GM23338 (cell line): ENCODE data around the gene KLC3. TPM values are rescaled to one million over a fixed set of nuclear protein-coding genes. Genes with fewer than 3 reads are reported as not detected.

Experiments used
- ATAC-seq: fragments of 200-7000 bp; cut with Tn5 transposase; 3 replicates; pipeline ENCODE4 v1.9.1; 2020
- DNase-seq: peaks from one replicate; pipeline ENCODE4 v3.0.0-alpha.2; 2015; ENCODE audit warnings: low spot score
- H2AFZ ChIP-seq: fragments of 200-600 bp; sonication (generic); 2 replicates; pipeline ENCODE4 v1.8.0; 2016; ENCODE audit warnings: antibody characterized with exemption, mild to moderate bottlenecking, moderate library complexity
- H3F3A ChIP-seq: fragments of 200-600 bp; sonication (generic); replicated peaks from 2 replicates; pipeline ENCODE4 v1.8.0; 2017; ENCODE audit warnings: antibody characterized with exemption, mixed run types, low read depth
- H3K27ac ChIP-seq: fragments of 200-600 bp; sonication (generic); 2 replicates; pipeline ENCODE4 v1.6.1; 2016; ENCODE audit warnings: low read depth
- H3K27me3 ChIP-seq: fragments of 200-600 bp; sonication (generic); 2 replicates; pipeline ENCODE4 v1.8.0; 2016; ENCODE audit warnings: mild to moderate bottlenecking, mixed run types, moderate library complexity; ENCODE audit not compliant: insufficient read depth
- H3K36me3 ChIP-seq: fragments of 200-600 bp; sonication (generic); 2 replicates; pipeline ENCODE4 v1.8.0; 2016; ENCODE audit warnings: mild to moderate bottlenecking; ENCODE audit not compliant: insufficient read depth
- H3K4me1 ChIP-seq: fragments of 200-600 bp; sonication (generic); 2 replicates; pipeline ENCODE4 v1.8.0; 2016; ENCODE audit warnings: mild to moderate bottlenecking, moderate library complexity; ENCODE audit not compliant: insufficient read depth
- H3K4me2 ChIP-seq: fragments of 200-600 bp; sonication (generic); 2 replicates; pipeline ENCODE4 v1.7.1; 2017; ENCODE audit warnings: mixed run types
- H3K4me3 ChIP-seq: fragments of 200-600 bp; sonication (generic); 2 replicates; pipeline ENCODE4 v1.6.1; 2016; ENCODE audit warnings: mixed run types
- H3K79me2 ChIP-seq: fragments of 200-600 bp; sonication (generic); replicated peaks from 2 replicates; pipeline ENCODE4 v1.8.0; 2017; ENCODE audit warnings: mild to moderate bottlenecking; ENCODE audit not compliant: insufficient read depth
- H3K9me2 ChIP-seq: fragments of 200-600 bp; sonication (generic); 2 replicates; pipeline ENCODE4 v1.8.0; 2017; ENCODE audit not compliant: insufficient read depth
- H4K20me1 ChIP-seq: fragments of 200-600 bp; sonication (generic); replicated peaks from 2 replicates; pipeline ENCODE4 v1.8.0; 2017; ENCODE audit warnings: mild to moderate bottlenecking; ENCODE audit not compliant: insufficient read depth
- H3K27ac Mint-ChIP-seq: 2 replicates; pipeline ENCODE4 v1.8.0; 2020; ENCODE audit warnings: inconsistent platforms, mild to moderate bottlenecking, moderate library complexity, mixed read lengths
- H3K27me3 Mint-ChIP-seq: 3 replicates; pipeline ENCODE4 v1.8.0; 2022; ENCODE audit warnings: low read depth, mild to moderate bottlenecking, moderate library complexity, mixed read lengths, inconsistent platforms; ENCODE audit not compliant: insufficient read depth, poor library complexity
- H3K36me3 Mint-ChIP-seq: 3 replicates; pipeline ENCODE4 v1.8.0; 2021; ENCODE audit warnings: low read depth, mild to moderate bottlenecking, inconsistent platforms, moderate library complexity, mixed read lengths
- H3K4me1 Mint-ChIP-seq: 3 replicates; pipeline ENCODE4 v1.8.0; 2020; ENCODE audit warnings: mild to moderate bottlenecking, inconsistent platforms, mixed read lengths
- H3K4me3 Mint-ChIP-seq: 3 replicates; pipeline ENCODE4 v1.8.0; 2021; ENCODE audit warnings: moderate library complexity, mild to moderate bottlenecking, inconsistent platforms, mixed read lengths
- H3K9me3 Mint-ChIP-seq: 3 replicates; pipeline ENCODE4 v1.8.0; 2020; ENCODE audit warnings: moderate library complexity, mild to moderate bottlenecking, inconsistent platforms, mixed read lengths
- CREB1 ChIP-seq: fragments of 250-450 bp; sonication (Bioruptor Pico); IDR thresholded peaks from 2 replicates; pipeline ENCODE4 v1.5.0; 2020; ENCODE audit warnings: low read depth, mild to moderate bottlenecking, moderate library complexity
- EZH2phosphoT487 ChIP-seq: fragments of 200-600 bp; sonication (generic); IDR thresholded peaks from one replicate; pipeline ENCODE4 v1.8.1; 2018; ENCODE audit warnings: antibody characterized with exemption; ENCODE audit not compliant: unreplicated experiment
- JUNB ChIP-seq: IDR thresholded peaks from one replicate; pipeline ENCODE4 v1.6.1; 2016; ENCODE audit warnings: antibody characterized with exemption; ENCODE audit not compliant: unreplicated experiment
- POLR2AphosphoS5 ChIP-seq: IDR thresholded peaks from 2 replicates; pipeline ENCODE4 v1.6.1; 2016; ENCODE audit warnings: antibody characterized with exemption, low read depth
- STAT1 ChIP-seq: IDR thresholded peaks from one replicate; pipeline ENCODE4 v1.6.1; 2016; ENCODE audit warnings: antibody characterized with exemption; ENCODE audit not compliant: unreplicated experiment
- ZNF331 ChIP-seq: fragments of 250-450 bp; sonication (Bioruptor Pico); IDR thresholded peaks from 2 replicates; pipeline ENCODE4 v1.5.0; 2020; ENCODE audit warnings: low read depth, mild to moderate bottlenecking, moderate library complexity
- ZNF462 ChIP-seq: fragments of 250-450 bp; sonication (Bioruptor Pico); IDR thresholded peaks from 2 replicates; pipeline ENCODE4 v1.5.0; 2020; ENCODE audit warnings: mild to moderate bottlenecking, moderate library complexity
- polyA plus RNA-seq: library from polyadenylated mRNA; unstranded; fragments of >200 nt; fragmentation: Nextera tagmentation; extraction: Ambion mirVana; gene quantifications from 2 replicates; pipeline ENCODE4 v1.2.1, GENCODE V29; 2016
- total RNA-seq: library from RNA; depleted of rRNA; stranded (reverse); fragments of >200 nt; shearing (Covaris generic); gene quantifications from 2 replicates; pipeline ENCODE4 v1.2.3, GENCODE V29; 2014
- TF ChIP-seq, protein P1 (sequence below): IDR thresholded peaks from one replicate; pipeline ENCODE4 v1.6.1; 2018; ENCODE audit warnings: antibody characterized with exemption; ENCODE audit not compliant: unreplicated experiment
- TF ChIP-seq, protein P2 (sequence below): IDR thresholded peaks from 2 replicates; pipeline ENCODE4 v1.6.1; 2016; ENCODE audit warnings: antibody characterized with exemption

KLC3 gene
- total and polyA plus RNA-seq, 2 experiments from 2014 or later: 3.1 to 6.4 TPM

DNA sequence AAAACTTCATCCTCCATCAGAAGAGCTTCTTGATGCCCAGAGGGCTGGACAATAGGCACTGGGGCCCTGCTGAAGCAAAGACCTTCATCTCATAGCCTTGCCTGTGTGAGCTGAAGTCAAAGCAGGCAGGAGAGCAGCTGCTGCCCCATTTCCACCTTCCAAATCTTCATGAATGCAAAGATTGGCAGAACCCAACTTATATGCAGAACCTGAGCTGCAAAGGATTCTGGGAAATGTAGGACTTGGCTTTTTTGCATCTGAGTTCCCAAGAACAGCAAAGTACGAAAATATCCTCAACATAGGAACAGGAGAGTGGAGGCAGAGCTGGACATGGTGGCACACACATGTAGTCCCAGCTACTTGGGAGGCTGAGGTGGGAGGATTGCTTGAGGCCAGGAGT is 48.7 kb upstream of the KLC3 start (continued):
- TF ChIP-seq, protein P1, sequence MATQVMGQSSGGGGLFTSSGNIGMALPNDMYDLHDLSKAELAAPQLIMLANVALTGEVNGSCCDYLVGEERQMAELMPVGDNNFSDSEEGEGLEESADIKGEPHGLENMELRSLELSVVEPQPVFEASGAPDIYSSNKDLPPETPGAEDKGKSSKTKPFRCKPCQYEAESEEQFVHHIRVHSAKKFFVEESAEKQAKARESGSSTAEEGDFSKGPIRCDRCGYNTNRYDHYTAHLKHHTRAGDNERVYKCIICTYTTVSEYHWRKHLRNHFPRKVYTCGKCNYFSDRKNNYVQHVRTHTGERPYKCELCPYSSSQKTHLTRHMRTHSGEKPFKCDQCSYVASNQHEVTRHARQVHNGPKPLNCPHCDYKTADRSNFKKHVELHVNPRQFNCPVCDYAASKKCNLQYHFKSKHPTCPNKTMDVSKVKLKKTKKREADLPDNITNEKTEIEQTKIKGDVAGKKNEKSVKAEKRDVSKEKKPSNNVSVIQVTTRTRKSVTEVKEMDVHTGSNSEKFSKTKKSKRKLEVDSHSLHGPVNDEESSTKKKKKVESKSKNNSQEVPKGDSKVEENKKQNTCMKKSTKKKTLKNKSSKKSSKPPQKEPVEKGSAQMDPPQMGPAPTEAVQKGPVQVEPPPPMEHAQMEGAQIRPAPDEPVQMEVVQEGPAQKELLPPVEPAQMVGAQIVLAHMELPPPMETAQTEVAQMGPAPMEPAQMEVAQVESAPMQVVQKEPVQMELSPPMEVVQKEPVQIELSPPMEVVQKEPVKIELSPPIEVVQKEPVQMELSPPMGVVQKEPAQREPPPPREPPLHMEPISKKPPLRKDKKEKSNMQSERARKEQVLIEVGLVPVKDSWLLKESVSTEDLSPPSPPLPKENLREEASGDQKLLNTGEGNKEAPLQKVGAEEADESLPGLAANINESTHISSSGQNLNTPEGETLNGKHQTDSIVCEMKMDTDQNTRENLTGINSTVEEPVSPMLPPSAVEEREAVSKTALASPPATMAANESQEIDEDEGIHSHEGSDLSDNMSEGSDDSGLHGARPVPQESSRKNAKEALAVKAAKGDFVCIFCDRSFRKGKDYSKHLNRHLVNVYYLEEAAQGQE: no peak
- TF ChIP-seq ZNF462 (CRISPR knock-in tag): no peak

- no peaks in the 10 kb centered on the region for H3K9me2 ChIP-seq
- no peaks in the 10 kb centered on the region; the same call in 1 of the 2 replicates for H4K20me1 ChIP-seq
- no peaks in the 10 kb centered on the region for H3K79me2 ChIP-seq
- H3K27me3 ChIP-seq: no peaks in the 10 kb centered on the region
- Mint-ChIP-seq H3K36me3 (peaks cover 29% of the 10 kb centered on the region), H3K27ac (no peak overlapping the region), H3K4me3 (no peak overlapping the region), H3K4me1 (no peaks in the 10 kb centered on the region; the same call in 2 of the 3 replicates), H3K27me3 (peaks cover 13% of the 10 kb centered on the region), H3K9me3 (0 out of 3 replicates have a peak, but pooled peaks cover 3% of the 10 kb centered on the region)
- no peak for DNase-seq
- H3K4me3 ChIP-seq: no peak overlapping the region
- no peaks in the 10 kb centered on the region for H3K4me1 ChIP-seq
- no peak overlapping the region for H2AFZ ChIP-seq
- no peaks in the 10 kb centered on the region for H3F3A ChIP-seq
- ATAC-seq: no peak
- H3K36me3 ChIP-seq: peaks cover 3% of the 10 kb centered on the region; the same call in 1 of the 2 replicates
- H3K4me2 ChIP-seq: no peak overlapping the region
- H3K27ac ChIP-seq: no peak overlapping the region
- TF ChIP-seq POLR2AphosphoS5 (no peak), JUNB (no peak), CREB1 (CRISPR knock-in tag) (no peak), STAT1 (no peak), EZH2phosphoT487 (no peak), ZNF331 (CRISPR knock-in tag) (no peak)
- TF ChIP-seq, protein P2, sequence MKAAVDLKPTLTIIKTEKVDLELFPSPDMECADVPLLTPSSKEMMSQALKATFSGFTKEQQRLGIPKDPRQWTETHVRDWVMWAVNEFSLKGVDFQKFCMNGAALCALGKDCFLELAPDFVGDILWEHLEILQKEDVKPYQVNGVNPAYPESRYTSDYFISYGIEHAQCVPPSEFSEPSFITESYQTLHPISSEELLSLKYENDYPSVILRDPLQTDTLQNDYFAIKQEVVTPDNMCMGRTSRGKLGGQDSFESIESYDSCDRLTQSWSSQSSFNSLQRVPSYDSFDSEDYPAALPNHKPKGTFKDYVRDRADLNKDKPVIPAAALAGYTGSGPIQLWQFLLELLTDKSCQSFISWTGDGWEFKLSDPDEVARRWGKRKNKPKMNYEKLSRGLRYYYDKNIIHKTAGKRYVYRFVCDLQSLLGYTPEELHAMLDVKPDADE: no peak
These were observed 46.9 kb upstream of the KLC3 start for GRCh38 chr19:45293682-45294081.
